Hepatic stellate cell (primary cell): ENCODE data around the gene RUBCN.
"Not testable (repeated sequence)": the region's sequence is repeated elsewhere in the genome, so short reads cannot be mapped to it uniquely, and the experiment has no call there.

ENCODE experiments used
- DNase-seq: peaks from one replicate; pipeline ENCODE4 v3.0.0; 2011; ENCODE audit warnings: low spot score

RUBCN gene

DNA sequence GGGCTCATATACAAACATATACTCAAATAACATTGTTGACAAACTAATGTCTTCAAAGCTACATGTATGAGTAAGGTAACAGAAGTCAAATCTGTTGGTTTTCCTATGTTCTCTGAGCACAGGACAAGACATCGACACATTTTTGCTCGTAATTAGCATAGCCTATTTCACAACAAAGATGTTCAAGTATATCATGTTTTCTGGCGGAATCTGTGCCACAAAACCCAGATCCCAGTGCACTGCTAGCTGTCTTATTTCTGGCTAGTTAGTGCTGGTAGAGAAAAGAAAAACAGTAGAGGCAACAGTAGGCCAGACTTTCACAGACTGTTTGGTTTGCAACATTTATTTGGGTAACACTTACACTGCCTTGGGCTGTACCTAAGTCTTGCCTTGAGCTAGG lies 51.2 kb downstream of the RUBCN start:
- DNase-seq, result no peak

DNA sequence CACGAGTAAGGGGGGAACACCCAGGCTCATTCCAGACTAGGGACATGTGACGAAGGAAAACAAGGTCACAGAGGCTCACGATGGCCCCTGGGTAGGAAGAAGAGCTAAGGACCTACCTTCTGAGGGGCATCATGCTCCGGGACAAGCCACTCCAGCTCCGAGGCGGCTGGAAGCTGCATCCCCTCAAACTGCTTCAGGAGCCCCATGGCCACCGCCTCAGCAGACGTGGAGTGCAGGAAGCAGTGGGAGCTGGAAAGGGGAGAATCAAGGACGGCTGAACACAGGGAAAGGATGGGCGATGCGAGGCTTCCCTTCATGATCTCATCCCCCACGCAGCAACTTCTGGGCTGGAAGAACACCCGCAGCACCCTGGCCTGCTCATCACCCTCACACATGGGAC lies 53.5 kb downstream of the RUBCN start:
- no peak for DNase-seq

DNA sequence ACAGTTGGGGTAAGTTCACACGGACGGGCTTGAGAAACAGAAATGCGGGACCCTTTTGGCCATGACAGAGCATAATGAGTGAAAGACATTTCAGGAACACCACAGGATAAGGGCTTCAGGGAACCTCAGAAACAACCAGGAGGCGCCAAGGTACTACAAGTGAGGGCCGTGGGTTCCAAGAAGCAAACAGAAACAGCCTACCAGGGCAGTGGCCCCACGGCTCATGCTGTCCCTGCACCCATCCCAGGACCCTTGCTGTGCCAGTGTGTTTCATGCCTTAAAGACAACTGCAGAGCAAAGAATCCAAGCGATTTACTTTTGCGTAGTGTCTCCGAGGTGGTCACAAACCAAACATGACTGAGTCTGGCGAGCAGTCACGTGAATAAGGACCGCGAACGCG lies 54.0 kb downstream of the RUBCN start:
- no peak for DNase-seq

DNA sequence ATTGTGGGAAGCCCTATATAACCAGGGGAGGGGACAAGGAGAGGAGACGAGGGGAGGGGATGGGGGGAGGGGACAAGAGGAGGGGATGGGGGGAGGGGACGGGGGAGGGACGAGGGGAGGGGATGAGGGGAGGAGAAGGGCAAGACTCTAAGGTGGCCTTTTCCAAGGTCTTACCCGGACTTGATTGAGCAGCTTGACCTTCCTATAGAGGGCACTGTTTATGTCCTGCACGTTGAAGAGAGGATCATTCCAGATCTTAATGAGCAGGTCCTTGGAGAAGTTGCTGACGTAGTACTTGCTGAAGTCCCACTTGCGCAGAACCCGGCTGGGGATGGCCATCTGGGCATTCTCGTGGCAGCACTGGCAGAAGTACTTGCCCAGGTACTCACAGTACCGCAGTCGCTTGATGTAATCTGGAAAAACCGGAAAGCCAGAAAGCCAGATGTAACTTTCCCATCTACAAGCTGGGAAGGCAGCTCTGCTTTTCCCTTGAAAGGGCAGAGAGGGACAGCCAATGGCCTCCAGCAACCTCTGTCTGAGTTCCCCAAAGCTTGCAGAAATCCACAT lies 55.7 kb downstream of the RUBCN start:
- DNase-seq, result no peak

DNA sequence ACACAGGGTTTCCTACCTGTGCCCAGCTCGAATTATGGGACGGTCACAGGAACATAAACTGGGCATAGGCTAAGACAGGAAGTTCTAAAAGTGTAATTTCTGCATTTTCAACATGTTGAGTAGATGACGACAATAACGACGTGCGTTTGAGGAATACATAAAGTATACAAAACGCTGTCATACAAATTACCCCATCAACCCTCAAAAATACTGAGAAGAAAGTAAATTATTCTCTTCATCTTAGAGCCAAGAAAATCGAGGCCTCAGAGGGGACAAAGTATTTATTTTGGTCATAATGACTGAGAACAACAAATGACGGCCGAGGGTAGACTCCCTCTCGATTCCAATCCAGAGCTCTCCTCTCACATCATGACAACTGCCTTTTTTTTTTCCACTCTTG lies 60.8 kb downstream of the RUBCN start:
- DNase-seq, result no peak

DNA sequence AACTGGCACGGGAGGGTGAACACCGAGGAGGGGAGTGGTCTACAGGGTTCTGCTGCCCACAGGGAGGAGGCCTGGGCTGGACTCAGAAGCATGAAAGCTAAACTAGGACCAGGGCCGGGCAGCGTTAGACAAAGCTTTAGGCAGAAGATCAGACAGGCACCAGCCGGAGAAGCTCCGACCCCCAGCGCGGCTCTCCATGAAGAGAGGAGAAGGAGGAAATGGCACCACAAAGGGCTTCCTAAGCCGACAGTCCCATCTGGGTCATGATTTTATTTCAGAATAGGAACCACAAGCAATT lies 61.2 kb downstream of the RUBCN start:
- DNase-seq, result no peak

DNA sequence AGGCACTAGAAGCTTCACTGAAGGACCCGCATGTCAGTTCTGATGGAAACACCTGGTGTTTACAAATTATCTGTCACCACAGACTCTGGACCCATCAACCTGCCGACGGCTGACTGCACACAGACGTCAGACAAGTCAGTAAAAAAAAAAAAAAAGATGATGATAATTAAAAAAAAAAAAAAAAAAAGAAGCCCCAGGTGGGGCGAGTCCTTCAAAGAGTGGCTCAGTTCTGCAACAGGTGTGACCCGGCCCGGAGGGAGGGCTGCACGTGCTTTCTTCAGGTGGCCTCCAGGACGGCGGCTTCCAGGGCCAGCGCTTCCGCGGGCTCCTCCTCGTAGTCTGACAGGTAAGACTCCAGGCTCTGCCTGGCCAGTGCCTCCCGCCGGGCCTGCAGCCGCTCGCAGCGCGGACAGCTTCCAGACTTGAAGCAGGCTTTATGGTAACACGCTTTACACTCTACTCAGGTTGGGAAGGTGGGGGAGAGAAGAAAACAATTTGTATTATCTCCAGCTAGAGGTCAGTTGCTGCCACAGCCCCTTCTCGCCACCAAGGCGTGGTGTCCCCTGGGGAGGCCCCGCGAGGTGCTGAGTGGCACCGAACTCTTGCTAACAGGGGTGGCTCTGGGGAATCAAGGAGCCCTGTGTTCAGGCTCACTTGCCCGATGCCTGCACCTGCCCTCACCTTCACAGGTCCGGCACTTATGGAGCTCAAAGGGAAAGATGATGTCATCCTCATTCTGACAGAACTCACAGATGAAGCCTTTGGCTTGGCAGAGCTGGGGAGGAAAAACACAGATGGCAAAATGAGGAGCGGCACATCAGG lies 61.8 kb downstream of the RUBCN start:
- DNase-seq, result no peak

DNA sequence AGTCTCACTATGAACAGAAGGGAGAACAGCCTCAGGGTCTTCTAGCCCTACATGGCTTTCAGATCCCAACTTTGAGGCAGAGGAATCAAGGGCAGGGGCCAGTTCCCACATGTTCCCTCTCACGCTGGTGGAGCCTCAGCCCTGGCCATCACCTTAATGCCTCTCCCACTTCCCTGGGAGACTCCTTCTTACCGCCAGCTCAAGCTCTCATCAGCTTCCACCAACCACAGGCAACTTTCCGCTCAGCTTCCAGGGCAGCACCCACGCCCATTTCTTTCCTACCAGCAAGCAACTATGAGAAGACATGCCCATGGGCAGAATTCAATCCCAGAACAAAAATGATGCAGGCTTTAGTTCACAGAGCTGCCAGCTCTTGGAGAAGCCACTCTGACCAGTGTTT lies 63.5 kb downstream of the RUBCN start:
- no peak for DNase-seq

DNA sequence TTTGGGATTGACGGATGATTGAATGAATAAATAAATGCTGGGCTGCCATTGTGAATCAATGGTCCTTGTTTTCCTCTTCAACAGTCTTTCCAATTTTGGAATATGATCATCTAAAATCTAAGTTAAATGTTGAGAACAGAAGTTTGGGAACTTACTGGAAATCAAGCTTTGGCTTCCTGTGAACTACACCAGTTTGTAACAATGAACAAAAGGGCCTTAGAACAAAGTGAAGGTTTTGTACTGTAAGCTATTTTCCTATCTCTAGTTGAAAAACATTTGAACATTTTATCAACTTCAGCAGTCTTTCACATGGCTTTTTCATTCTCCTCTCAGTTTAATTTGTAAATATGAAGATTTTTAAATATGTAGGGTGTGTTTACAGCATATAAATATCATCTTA lies 66.3 kb downstream of the RUBCN start:
- DNase-seq, result no peak

DNA sequence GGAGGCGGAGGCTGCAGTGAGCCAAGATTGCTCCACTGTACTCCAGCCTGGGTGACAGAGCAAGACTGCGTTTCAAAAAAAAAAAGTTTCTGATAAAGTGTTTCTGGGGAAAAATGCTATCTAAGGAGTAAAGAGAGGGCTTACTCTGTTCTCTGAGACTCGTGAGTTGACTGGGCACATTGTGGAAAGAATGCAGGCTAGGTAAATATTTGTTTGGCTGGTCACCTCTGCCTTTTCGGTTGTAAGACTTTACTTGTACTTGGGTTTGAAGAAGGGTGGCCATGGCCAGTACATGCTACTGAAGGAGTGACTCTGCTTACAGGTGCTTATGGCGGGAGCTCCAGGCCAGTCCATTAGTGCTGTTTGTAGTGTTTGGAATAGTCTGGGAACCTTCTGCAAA lies 68.7 kb downstream of the RUBCN start:
- no peak for DNase-seq

DNA sequence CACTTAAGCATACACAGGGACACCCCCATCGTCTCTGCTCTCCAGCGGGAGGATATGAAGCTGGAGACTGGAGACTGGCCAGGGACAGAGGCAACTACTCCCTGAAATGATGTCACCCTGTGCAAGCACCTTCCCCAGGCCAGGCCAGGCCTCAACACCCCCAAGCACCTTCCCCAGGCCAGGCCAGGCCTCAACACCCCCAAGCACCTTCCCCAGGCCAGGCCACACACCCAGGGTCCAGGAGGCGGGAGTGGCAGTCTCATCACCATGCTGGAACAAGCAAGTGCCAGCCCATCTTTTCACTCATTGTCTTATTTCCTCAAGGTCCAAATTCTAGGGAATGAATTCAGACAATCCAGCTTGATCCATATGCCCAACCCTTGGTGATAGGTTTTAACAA lies 69.4 kb downstream of the RUBCN start:
- not testable (repeated sequence) for DNase-seq

DNA sequence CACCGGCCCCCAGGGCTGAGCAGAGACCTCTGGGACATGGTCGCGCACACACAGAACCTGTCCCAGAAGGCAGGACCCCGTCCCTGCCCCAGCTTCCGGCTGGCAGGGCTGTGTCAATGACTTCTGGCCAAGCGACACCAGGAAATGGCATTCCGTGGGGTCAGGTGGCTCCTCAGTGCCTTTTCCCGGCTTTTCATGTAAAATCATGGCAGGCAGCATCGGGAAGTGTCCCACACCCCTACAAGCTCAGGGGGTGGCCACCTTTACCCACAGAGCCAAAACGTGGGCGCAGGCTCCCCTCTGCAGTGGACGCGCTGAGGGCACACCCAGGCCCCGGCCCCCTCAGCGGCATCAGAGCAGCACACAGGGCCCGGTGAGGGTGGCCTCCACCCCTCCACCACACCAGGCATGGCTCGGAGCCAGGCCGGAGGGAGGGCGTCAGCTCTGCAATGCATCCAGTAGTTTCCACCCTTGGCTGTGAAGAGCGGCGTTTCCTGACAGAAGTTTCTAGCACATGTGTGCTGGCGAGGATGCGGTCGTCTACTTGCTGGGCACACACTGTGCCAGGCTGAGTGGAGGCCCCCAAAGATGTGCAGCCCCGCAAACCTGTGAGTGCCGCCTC lies 70.4 kb downstream of the RUBCN start:
- DNase-seq, result not testable (repeated sequence)

DNA sequence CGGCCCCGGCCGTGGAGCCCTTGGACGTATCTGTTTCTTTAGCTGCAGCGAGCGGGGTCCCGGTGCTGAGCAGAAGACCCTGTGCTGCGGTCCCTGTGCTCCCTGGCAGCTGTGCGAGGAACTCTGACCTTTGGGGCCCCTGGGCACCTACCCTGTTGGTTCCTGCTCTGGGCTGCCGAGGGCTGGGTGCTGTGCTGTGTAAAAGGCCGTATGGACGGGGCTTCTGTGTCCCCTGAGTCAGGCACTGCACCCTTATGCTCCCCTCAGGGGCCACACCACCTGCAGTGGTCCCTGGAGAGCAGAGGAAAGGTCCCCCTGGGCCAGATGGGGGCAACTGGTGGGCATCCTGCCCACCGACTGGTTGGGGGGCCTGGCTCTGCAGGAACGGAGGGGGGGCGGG lies 71.2 kb downstream of the RUBCN start:
- not testable (repeated sequence) for DNase-seq

DNA sequence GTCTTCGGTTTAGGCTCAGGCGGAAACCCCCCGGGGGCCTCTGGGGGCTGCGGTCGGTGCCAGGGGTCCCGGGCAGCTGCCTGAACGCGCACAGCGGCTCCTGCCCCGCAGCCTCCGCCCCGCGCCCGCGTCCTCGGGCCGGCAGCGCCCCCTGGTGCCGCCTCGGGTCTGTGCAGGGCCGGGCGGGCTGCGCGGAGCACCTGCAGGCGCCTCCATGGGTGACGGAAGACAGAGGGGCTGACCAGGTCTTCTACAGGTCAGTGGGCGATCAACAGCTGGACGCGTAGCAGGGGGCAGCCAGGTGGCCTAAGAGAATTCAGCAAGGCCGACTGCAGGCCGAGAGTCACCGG lies 71.6 kb downstream of the RUBCN start:
- not testable (repeated sequence) for DNase-seq

DNA sequence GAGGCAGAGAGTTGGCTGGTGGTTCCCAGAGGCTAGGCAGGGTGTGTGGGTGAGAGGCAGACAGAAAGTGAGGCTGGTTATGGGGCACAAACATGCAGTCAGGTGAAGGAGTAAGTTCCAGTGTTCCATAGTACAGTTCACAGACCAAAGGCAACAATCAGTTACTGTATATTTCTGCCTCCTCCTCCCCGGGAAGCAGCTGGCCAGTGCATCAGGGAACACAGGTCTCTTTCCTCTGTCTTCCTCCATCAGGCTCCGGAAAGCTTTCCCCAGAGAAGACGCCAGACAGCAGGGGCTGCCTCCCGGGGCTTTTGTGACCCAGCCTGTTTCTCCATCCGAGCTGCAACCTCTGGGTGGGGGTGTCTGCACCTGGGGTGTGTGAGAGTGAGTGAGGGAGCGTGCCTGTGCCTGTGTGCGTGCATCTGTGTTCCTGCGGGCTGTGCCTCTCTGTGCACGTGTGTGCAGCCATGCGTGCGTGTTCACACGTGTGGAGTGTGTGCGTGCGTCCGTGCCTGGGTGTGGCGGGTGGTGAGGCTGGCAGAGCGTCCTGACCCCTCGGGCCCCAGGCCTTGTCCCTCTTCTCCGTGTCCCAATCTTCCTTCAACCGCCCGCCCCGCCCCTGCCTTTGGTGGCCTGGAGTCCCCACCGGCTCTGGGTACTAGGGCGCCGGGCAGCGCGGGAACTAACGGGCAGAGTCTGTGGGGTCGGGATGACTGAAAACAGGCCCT lies 72.1 kb downstream of the RUBCN start:
- not testable (repeated sequence) for DNase-seq

DNA sequence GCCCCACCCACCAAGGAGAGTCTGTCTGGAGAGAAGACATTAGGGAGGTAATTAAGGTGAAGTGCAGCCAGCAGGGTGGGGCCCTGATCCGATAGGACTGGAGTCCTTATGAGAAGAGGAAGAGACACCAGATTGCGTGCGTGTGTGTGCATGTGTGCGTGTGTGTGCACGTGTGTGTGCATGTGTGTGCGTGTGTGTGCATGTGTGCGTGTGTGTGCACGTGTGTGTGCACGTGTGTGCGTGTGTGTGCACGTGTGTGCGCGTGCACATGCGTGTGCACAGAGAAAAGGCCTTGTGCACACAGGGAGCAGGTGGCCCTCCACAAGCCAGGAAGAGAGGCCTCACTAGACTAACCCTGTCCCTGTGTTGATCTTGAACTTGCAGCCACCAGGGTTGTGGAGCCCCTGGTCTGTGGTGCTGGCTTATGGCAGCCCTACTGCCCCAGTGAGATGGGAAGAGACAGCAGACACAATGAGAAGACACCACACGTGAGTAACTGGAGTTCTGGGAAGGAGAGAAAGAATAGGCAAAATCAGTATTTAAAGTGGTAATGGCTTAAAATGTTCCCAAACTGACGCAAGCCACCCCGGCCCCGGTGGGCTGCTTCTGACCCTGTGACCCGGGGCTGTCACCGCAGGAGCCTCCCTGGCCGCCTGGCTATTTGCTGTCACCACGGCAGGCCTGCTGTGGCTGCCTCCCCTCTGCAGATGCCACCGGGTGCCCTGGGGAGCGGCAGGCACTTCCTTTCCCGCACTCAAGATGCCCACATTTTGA lies 73.2 kb downstream of the RUBCN start:
- DNase-seq, result not testable (repeated sequence)

DNA sequence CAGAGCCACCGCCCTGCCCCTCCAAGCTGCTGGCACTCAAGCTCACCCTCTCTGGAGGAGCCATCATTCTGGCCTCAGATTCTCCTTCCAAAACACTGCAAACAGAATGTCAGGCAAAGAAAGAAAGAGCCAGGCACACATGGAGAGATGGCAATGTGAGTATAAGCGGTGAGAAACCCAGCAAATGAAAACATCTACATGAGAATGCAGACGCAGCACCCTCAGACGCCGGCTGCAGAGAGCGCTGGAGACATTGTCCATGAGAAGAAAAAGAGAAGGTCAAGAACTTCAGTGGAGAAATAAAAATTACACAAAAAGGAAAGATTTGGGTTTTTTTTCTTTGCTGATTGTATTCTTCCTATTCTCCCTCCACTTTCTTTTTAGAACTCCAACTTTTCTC lies 74.4 kb downstream of the RUBCN start:
- not testable (repeated sequence) for DNase-seq

DNA sequence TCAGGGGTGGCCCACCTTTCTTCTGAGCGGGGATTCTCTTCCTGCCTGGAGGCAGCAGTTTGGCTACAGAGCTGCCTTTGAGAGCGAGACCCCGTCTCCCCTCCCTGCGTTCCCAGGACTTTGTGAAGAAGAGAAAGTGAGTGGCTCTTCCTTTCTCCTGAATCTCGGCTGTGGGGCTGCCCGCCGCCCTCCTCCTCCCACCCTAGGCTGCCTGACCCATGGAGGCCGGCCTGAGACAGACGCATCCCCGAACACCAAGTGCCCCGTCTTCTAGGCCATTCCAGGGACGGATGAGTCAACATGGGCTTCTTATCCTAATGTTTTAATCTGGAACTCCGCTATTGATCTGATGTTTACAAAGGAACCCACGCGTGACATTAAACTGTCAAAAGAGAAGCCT lies 74.8 kb downstream of the RUBCN start:
- not testable (repeated sequence) for DNase-seq

DNA sequence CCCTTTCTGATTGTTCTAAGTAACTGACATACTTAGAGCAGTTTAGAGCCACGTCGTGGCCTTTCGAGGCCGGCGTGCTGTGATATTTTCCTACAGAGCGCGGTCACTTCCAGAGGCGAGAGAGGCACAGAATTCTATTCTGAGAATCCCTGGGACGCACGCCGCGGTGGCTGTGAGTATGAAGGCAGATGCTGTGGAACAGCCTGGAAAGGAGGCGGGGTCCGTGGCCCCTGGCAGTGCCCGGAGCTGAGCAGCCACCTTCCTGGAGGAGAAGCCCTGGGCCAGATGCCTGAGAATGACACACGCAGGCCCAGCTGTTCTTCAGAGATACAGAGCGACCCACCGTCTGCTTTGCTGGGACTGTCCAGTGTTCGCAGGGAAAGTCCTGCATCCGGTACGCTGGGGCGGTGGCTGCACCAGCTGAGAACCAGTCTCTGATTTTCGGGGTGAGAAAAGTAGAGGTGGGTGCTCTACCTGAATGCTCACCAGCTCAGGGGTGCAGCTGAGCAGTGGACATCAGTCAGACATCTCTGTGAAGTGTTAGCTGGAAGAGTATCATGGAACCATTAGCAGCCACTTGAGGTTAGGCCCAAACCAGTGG lies 75.4 kb downstream of the RUBCN start:
- not testable (repeated sequence) for DNase-seq

DNA sequence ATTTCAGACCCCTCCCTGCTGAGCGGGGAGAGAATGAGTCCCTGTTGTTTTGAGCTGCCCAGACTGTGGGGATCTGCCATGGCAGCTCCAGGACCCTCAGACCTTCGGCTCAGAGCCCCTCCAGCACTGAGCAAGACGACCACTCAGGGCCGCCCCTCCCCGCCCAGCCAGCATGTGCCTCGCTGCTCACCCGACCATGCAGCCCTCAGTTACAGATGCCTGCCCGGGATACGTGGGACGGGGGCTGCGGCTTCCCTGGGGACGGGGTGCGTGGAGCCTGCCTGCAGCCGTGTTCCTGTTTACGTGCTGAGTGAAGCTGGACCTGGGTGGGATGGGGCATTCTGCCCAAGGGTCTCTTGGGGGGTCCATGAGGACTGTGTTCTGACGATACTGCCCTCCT lies 77.0 kb downstream of the RUBCN start:
- DNase-seq, result not testable (repeated sequence)

DNA sequence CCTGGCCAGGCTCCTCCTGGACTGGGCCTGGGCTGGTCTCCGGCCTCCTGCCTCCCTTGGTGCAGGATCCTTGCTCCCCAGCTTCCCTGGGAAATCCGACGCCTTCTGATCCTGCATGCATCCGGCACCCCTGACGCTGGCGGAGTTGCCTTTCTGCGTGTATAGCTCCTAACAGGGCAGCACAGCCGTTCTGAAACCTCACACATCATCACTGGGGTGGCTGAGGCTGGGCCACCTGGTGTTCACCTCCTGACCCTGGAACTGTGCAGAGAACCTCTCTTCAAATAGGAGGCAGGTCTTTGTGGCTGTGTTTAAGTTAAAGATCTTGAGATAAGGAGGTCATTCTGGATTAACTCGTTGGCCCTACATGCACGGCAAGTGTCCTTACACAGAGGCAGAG lies 77.6 kb downstream of the RUBCN start:
- DNase-seq, result not testable (repeated sequence)

DNA sequence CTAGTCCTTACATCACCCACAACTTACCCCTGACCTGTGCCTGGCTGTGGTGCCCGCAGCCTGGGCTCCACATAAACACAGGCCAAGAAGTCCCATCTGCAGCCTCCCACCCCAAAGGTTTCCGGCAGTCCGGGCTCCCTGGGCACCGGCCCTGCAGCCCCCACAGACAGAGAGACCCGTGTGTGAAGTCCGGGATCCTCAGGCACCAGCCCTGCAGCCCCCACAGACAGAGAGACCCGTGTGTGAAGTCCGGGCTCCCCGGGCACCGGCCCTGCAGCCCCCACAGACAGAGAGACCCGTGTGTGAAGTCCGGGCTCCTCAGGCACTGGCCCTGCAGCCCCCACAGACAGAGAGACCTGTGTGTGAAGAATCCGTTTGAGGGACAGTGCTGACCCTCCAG lies 78.0 kb downstream of the RUBCN start:
- DNase-seq, result not testable (repeated sequence)
